ENCODE results near the gene PES1.

DNA sequence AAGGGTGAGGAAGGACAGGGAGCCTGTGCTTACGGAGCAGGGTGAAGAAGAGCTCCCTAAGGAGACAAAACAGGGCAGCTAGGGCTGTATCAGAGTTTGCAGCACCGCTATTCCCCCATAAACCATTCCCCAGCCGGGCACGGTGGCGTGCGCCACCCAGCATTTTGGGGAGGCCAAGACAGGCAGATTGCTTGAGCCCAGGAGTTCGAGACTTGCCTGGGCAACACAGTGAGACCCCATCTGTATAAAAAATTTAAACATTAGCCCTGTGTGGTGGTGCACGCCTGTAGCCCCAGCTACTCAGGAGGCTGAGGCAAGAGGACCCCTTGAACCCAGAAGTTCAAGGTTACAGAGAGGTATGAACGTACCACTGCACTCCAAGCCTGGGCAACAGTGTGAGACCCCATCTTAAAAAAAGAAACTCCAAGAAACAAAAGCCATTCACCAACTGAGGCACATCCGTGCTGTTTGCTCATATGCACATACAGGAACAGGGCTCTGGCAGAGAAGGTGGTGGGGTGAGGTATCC lies 22.0 kb downstream of the PES1 start:
- no peak for TF ChIP-seq EP300 (IDR thresholded peaks at IDR 0.05; ENCODE audit: borderline replicate concordance)
- no peak for TF ChIP-seq TAF1 (IDR thresholded peaks at IDR 0.05; ENCODE audit: low read depth)

Measured in Ishikawa (cell line).